Coronary artery (tissue), 2 donors: Measurements from ENCODE around the gene ATP6V1C2.

ENCODE experiments used
- DNase-seq: peaks from one replicate; pipeline ENCODE4 v3.0.0-alpha.2; 2017; ENCODE audit warnings: low spot score
- H3K27ac ChIP-seq, 2 donors: fragments of 200-600 bp; sonication (generic); one replicate each; pipeline ENCODE4 v1.5.1; 2016 to 2019
- H3K4me3 ChIP-seq: fragments of 200-600 bp; sonication (generic); 2 replicates; pipeline ENCODE4 v1.5.1; 2016; ENCODE audit warnings: mild to moderate bottlenecking, moderate library complexity
- CTCF ChIP-seq: fragments of 200-600 bp; sonication (generic); IDR thresholded peaks from one replicate; pipeline ENCODE4 v1.5.1; 2019; ENCODE audit warnings: antibody characterized with exemption

The ATP6V1C2 gene

DNA sequence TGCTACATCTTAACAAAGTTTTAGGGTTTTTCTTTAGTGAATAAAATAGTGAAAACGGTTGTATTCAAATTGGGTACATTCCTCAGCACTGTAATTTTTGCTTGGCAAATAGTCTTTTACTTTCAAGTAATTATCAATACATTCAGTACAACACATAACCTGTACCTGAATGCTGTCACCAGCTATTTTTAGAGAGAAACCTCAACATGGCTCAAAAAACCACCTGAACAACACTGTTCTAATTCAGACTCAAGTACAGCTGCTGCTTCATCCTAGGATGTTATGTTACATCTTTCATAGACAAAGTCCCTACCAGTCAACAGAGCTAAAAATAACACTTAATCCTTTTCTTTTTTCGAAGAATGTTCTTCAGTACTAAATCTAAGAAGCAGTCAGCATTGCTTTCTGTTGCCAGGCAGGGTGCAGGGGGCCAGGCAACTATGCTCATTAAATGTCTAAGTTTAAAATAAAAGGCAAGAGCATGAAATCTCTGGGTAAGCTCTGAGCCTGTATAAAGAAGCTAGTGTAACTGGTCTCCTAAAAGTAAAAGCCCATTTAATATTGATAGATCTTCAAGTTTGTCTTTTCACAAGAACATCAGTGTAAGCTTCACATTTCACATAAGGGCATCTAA, 70.7 kb downstream of the ATP6V1C2 start:
- no peak overlapping the region for H3K27ac ChIP-seq
- no peak for DNase-seq
- TF ChIP-seq CTCF, result no peak
- no peak overlapping the region for H3K4me3 ChIP-seq

DNA sequence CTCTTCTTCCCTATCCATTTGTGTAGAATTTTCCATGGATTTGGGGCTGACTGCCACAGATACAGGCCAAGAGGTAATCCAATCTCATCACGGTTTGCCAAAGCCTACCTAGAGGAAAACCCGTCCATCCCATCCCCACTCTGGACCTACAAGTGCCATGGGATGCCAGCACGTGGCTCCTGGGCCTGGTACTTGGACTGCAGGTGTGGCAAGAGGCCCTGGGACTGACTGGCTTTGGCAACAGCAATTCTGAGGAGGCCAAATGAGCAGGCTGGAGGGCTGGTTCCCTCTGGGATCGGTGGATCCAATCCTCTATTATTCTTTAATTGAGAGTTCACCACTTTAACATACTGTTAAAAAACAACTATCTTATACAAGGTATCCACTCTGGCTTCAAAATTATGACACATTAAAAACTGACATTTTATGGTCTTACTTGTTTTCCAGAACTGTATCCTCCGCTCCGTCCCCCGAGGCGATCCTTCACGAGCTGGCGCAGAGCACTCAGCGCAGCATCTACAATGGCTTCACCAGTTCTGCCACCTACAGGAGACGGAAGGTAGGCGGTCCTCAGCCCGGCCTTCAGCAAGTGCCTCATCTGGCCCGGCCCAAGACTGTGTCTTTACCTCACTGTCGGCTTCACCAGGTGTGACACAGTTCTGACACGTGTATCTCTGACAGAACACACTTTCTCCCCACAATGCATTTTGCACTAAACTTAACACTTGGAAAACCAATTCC, 71.4 kb downstream of the ATP6V1C2 start:
- DNase-seq, result no peak
- Histone ChIP-seq H3K4me3 (no peak overlapping the region), H3K27ac (no peak overlapping the region)
- no peak for TF ChIP-seq CTCF

DNA sequence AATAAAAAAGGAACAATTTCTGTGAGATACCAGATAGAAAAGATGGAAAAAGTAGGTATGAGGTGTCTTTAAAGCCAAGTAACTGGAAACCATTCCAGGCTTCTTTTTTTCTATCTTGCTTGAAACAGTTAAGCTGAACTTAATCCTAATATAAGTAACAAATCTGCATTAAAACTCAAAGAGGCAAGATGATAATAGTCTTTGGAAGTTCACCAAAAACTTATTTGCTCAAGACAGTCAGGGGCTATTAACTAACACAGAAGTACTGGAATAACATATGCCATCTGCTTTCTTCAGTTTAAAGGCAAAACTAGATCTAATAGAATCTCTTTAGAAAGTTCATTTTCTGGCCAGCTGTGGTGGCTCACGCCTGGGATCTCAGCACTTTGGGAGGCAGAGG, 72.4 kb downstream of the ATP6V1C2 start:
- Histone ChIP-seq H3K27ac (no peak overlapping the region), H3K4me3 (no peak overlapping the region)
- no peak for TF ChIP-seq CTCF
- no peak for DNase-seq

DNA sequence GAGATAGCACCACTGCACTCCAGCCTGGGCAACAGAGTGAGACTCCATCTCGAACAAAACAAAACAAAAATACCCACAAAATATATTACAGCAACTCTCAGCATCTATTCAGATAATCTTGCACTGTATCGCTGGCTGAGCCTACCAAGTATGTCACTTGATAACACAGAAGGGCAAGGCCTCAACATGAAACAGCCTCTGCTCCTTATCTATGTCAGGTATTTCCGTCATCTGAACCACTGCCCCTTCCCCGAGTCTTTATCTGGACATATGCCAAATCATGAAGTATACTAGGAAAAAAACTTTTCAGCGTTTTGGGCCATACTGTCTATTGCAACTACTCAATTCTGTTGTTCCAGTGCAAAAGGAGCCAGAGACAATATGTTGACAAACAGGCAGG, 73.4 kb downstream of the ATP6V1C2 start:
- no peak overlapping the region for H3K4me3 ChIP-seq
- TF ChIP-seq CTCF, result no peak
- H3K27ac ChIP-seq, result no peak overlapping the region
- DNase-seq, result no peak

GRCh38 chr2:10795508-10796046, 74.1 kb downstream of the ATP6V1C2 start:
- TF ChIP-seq CTCF, result no peak
- Histone ChIP-seq H3K27ac (no peak overlapping the region), H3K4me3 (no peak overlapping the region)
- no peak for DNase-seq

GRCh38 chr2:10796703-10797102, 75.3 kb downstream of the ATP6V1C2 start:
- no peak for TF ChIP-seq CTCF
- Histone ChIP-seq H3K27ac (no peak overlapping the region), H3K4me3 (no peak overlapping the region)
- DNase-seq, result no peak

- H3K4me3 ChIP-seq, result no peak overlapping the region
- no peak overlapping the region for H3K27ac ChIP-seq
- TF ChIP-seq CTCF, result no peak
- DNase-seq, result no peak
Measured at GRCh38 chr2:10798783-10799182, 77.4 kb downstream of the ATP6V1C2 start.
